Right atrium auricular region (tissue), 2 donors: ENCODE results near the gene RAB3IL1. TPM values are rescaled to one million over a fixed set of nuclear protein-coding genes. Genes with fewer than 3 reads are reported as not detected.

Experiments used
- DNase-seq: peaks from one replicate; pipeline ENCODE4 v3.0.0-alpha.2; 2019; ENCODE audit warnings: low spot score
- H3K27ac ChIP-seq, 2 donors: fragments of 200-600 bp; sonication (generic); 1 replicate in 1 of 2; 2 replicates in 1 of 2; pipeline ENCODE4 v1.5.1; 2016 to 2019
- H3K27me3 ChIP-seq, 2 donors: fragments of 200-600 bp; sonication (generic); one replicate each; pipeline versions ENCODE4 v1.5.1 to v1.6.0; 2017 to 2019
- H3K36me3 ChIP-seq: fragments of 200-600 bp; sonication (generic); one replicate; pipeline ENCODE4 v1.5.1; 2016
- H3K4me1 ChIP-seq, 2 donors: fragments of 200-600 bp; sonication (generic); one replicate each; pipeline versions ENCODE4 v1.5.1 to v1.6.0; 2017 to 2019
- H3K4me3 ChIP-seq, 2 donors: fragments of 200-600 bp; sonication (generic); 1 replicate in 1 of 2; 2 replicates in 1 of 2; pipeline ENCODE4 v1.5.1; 2017 to 2019; ENCODE audit warnings: mild to moderate bottlenecking in 1 of 2, moderate library complexity in 1 of 2
- H3K9me3 ChIP-seq, 2 donors: fragments of 200-600 bp; sonication (generic); one replicate each; pipeline ENCODE4 v1.5.1; 2019
- total RNA-seq, 2 donors: library from RNA; depleted of rRNA; stranded (reverse); fragments of >200 nt; gene quantifications; one replicate each; pipeline ENCODE4 v1.1.0, GENCODE V29; 2016
- TF ChIP-seq, protein P1 (sequence below), 2 donors: fragments of 200-600 bp; sonication (generic); IDR thresholded peaks; one replicate each; pipeline ENCODE4 v1.5.1; 2019; ENCODE audit warnings: antibody characterized with exemption in 2 of 2

The RAB3IL1 gene
- total RNA-seq, 2 donors from 2014 or later, result 4.3 to 16.8 TPM

DNA sequence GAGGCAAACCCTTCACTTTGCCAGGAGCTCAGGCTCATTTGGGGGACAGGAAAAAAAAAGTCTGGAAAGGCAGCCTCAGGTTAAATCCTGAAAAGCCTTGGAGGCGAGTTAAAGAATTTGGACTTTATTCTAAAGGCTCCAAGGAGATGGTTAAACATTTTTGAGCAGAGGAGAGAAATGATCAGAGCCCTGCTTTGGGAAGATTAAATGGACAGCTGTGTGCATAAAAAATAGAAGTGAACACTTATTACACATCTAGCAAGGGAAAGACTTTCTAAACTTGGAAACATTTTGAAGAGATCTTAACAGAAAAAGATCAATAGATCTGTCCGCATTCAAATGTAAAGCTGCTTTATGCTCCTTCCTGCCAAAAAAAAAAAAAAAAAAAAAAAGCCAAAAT lies 8.4 kb upstream of the RAB3IL1 start:
- Histone ChIP-seq H3K27me3 (no peaks in the 10 kb centered on the region), H3K9me3 (no peaks in the 10 kb centered on the region), H3K27ac (no peak overlapping the region), H3K36me3 (no peaks in the 10 kb centered on the region), H3K4me3 (no peak overlapping the region), H3K4me1 (peaks cover 0 to 25% of the 10 kb centered on the region in 2 donors)
- TF ChIP-seq, protein P1, sequence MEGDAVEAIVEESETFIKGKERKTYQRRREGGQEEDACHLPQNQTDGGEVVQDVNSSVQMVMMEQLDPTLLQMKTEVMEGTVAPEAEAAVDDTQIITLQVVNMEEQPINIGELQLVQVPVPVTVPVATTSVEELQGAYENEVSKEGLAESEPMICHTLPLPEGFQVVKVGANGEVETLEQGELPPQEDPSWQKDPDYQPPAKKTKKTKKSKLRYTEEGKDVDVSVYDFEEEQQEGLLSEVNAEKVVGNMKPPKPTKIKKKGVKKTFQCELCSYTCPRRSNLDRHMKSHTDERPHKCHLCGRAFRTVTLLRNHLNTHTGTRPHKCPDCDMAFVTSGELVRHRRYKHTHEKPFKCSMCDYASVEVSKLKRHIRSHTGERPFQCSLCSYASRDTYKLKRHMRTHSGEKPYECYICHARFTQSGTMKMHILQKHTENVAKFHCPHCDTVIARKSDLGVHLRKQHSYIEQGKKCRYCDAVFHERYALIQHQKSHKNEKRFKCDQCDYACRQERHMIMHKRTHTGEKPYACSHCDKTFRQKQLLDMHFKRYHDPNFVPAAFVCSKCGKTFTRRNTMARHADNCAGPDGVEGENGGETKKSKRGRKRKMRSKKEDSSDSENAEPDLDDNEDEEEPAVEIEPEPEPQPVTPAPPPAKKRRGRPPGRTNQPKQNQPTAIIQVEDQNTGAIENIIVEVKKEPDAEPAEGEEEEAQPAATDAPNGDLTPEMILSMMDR (IDR thresholded peaks at IDR 0.05), result no peak
- no peak for DNase-seq

DNA sequence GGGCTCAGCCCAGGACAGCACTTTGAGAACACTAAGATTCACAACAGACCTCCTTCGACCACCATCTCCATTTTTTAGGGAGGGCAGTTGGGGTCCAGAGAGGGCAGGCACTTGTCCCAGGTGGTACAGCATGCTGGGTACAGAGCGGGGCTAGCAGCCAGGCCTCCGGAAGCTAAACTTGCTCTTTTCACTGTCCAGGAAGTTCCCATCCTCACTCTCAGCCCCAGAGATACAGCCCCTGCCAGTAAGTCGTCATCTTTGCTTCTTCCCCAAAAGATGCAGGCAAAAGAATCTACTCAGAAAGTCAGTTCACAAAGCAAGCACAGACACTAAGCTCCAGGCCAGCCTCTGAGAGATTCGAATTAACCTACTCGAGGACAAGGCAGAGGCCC lies 6.7 kb upstream of the RAB3IL1 start:
- H3K4me3 ChIP-seq, result no peak overlapping the region
- peaks cover 0 to 37% of the 10 kb centered on the region in 2 donors for H3K4me1 ChIP-seq
- DNase-seq, result no peak
- H3K27ac ChIP-seq, result peak overlapping the region; percentile 74 to 87
- no peaks in the 10 kb centered on the region for H3K27me3 ChIP-seq
- TF ChIP-seq, protein P1 (IDR thresholded peaks at IDR 0.05), result no peak
- H3K36me3 ChIP-seq, result no peaks in the 10 kb centered on the region
- no peaks in the 10 kb centered on the region for H3K9me3 ChIP-seq

DNA sequence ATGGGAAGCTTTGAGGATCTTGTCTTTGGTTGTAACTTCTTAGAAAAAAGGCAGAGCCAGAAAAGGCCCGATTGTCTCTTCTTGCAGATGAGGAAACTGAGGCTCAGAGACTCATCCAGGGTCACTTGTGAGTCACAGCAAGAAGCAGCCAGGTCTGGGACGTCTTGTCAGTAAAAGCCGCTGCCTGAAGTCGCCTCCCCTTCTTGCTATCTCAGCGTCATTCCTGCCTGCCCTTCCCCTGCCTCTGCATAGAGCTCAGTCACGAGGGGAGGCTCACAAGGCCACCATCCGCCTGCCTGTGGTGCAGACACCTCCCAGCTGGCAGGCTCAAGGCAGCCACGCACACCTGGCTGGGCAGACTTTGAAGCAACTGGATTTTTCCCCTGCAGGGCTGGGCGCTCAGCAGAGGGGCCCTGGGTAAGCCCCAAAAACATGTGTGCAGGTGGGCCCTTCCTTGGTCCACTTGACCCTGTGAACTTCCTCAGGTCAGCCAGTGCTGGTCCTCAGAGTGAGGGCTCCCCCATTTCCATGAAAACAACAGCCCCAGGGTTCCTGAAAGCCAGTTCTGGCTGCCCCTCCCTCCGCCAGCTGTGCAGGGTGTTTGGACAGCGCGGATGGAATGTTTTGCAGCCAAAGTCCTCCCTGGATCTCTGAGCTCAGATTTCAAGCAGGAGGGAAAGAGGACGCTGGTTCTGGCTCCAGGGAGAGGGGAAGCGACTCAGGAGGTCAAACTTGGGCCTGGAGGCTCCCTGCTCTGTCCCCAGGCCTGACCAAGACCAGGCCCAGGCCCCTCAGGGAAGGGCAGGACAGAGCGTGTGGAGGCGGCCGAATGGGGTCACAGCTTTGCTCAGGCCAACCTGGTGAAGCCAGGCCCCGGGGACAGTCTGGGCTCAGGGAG lies 6.0 kb upstream of the RAB3IL1 start:
- peak overlapping the region; percentile 74 to 87 for H3K27ac ChIP-seq
- H3K4me3 ChIP-seq, result no peak overlapping the region
- peak; percentile 90 for DNase-seq
- TF ChIP-seq, protein P1 (IDR thresholded peaks at IDR 0.05), result no peak
- H3K9me3 ChIP-seq, result no peaks in the 10 kb centered on the region
- peaks cover 0 to 43% of the 10 kb centered on the region in 2 donors for H3K4me1 ChIP-seq
- no peaks in the 10 kb centered on the region for H3K27me3 ChIP-seq
- no peaks in the 10 kb centered on the region for H3K36me3 ChIP-seq

DNA sequence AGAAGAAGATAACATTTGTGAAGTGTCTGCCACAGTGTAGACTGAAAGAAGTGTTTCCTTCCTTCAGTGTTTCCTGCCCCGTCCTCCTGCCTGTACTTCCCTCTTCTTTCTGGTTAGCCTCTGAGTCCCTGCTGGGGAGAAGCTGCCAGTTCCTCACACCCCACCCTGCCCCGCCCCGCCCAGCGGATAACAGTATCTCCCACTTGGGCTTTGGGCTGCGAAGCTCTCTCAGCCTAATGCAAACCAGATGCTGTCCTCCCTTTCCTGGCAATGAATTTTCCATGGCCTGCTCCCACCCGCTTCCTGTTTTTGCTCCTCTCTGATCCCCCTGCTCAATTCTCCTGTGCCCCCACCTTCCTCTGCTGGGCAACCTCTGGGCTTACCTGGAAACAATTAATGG lies 5.2 kb upstream of the RAB3IL1 start:
- no peaks in the 10 kb centered on the region for H3K9me3 ChIP-seq
- H3K27ac ChIP-seq, result peak overlapping the region; percentile 74 to 87
- H3K4me3 ChIP-seq, result no peak overlapping the region
- TF ChIP-seq, protein P1 (IDR thresholded peaks at IDR 0.05), result no peak
- H3K27me3 ChIP-seq, result no peaks in the 10 kb centered on the region
- H3K36me3 ChIP-seq, result no peaks in the 10 kb centered on the region
- DNase-seq, result peak; percentile 93
- H3K4me1 ChIP-seq, result peaks cover 0 to 51% of the 10 kb centered on the region in 2 donors

DNA sequence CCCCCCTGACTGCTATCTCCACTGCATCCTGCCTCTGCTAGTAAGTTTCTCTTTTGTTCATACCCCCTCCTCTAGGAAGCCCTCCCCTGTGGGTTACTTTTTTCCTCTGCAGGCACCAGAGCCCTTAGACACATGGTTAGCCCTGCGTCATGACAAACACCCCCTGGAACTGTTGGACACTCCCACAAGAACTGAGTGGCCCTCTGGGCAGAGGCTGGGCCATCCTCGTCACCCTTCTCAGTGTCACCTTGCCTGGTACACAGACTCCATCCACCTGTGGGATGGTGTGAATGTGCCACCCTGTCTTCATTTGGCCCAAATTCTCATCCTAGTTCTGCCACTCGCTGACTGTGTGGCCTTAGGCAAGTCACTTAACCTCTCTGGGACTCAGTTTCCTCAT lies 4.1 kb upstream of the RAB3IL1 start:
- Histone ChIP-seq H3K9me3 (no peaks in the 10 kb centered on the region), H3K4me1 (peaks cover 0 to 56% of the 10 kb centered on the region in 2 donors), H3K27me3 (no peaks in the 10 kb centered on the region), H3K27ac (peak overlapping the region in 1 of 2 donors; percentile 87), H3K4me3 (no peak overlapping the region), H3K36me3 (no peaks in the 10 kb centered on the region)
- TF ChIP-seq, protein P1 (IDR thresholded peaks at IDR 0.05), result no peak
- peak; percentile 38 for DNase-seq
